Thyroid gland (tissue), 4 donors: ENCODE measurements around the gene PC.

Source experiments
- CTCF ChIP-seq, 6 experiments: fragments of 200-600 bp in 3 of 6; fragments of 450-650 bp in 3 of 6; sonication (generic) in 3 of 6; IDR thresholded peaks; one replicate each; pipeline ENCODE4 v1.5.1; 2016 to 2019; ENCODE audit warnings: antibody characterized with exemption in 6 of 6, mild to moderate bottlenecking in 2 of 6, inconsistent platforms in 1 of 6, moderate library complexity in 1 of 6
- POLR2A ChIP-seq, 2 donors: fragments of 450-650 bp; IDR thresholded peaks; one replicate each; pipeline ENCODE4 v1.6.1; 2017; ENCODE audit warnings: antibody characterized with exemption in 2 of 2, mild to moderate bottlenecking in 2 of 2, moderate library complexity in 1 of 2

DNA sequence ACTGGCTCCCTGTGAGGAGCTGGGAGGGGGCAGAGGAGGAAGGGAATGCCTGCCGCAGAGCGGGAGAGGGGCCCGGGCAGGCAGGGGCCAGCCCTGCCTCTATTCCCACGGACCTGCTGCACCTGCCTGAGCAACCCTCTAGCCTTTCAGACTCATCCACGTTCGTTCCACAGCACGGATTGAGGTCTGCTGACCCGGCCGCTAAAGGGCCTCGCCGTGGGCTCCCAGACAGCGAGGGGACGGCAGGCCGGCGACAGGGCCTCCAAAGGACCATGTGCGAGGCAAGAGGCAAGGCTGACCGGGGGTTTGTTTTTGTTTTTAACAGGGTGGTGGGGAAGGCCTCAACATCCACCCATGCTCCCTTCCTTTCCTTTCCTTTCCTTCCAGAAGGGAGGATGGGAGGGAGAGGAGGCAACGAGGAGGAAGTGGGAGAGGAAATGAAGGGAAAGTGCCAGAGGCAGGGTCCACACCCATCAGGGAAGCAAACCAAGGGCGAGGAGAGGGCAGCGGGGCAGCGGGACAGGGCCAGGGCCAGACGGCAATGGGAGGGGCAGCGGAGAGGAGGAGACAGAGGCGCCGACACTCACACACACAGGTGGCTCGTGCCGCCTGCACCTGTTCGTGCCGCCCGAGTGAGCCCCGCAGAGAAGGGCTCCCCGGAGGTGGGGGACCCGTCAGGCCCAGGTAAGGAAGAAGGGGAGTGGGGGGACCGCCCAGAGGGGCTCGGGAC lies 93.8 kb downstream of the PC start:
- TF ChIP-seq CTCF (IDR thresholded peaks at IDR 0.05), result no peak
- no peak for TF ChIP-seq POLR2A (IDR thresholded peaks at IDR 0.05)
